Skin epidermis (tissue), 12 donors: ENCODE measurements around the gene PCNX2.
"Not testable (repeated sequence)": the region's sequence is repeated elsewhere in the genome, so short reads cannot be mapped to it uniquely, and the experiment has no call there.

Experiments used
- H3K27ac ChIP-seq, 21 experiments: fragments of 200-600 bp; sonication (generic) in 11 of 21; one replicate each; pipeline ENCODE4 v1.5.0; 2020; ENCODE audit warnings: mild to moderate bottlenecking in 3 of 21, inconsistent platforms in 2 of 21, moderate library complexity in 2 of 21
- H3K4me3 ChIP-seq, 7 experiments: fragments of 200-600 bp; sonication (generic) in 2 of 7; one replicate each; pipeline ENCODE4 v1.5.0; 2020; ENCODE audit warnings: inconsistent platforms in 2 of 7, mild to moderate bottlenecking in 2 of 7, moderate library complexity in 1 of 7

The PCNX2 gene

DNA sequence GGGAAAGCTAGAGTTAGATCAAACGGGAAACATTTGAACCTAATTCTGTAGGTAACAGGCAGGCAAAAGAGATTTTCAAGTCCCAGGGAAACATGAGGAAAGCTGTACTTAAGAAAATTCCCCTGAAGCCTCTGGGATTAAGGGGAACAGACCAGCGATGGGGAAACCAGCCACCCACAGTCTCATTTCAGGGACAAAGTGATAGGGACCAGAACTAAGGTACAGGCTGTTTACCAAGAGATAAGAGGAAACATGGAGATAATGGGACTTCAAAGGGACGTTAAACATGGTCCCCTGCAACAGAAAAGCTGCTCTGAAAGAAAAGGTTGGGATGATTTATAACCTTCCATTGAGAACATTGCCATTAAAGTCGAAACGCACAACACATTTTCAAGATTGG, 260.7 kb downstream of the PCNX2 start:
- Histone ChIP-seq H3K27ac (no peak overlapping the region), H3K4me3 (no peak overlapping the region)

DNA sequence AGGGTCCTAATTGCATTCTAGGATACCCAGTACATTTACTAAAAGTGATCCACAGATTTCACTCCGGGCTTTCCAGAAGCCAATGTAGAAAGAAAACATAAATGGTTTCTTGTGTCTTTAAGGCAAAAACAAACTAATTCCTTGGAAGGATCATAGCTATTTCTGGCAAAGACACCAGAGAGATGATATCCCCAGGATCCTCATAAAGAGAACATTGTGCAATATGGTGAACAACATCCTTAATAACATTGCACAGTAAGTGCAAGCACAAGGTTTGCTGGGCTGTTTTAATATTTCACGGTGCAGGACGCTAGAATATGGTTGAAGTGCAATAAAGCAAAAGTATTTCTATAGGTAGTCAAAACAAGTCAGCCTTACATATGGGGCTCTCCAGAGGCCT, 262.2 kb downstream of the PCNX2 start:
- H3K4me3 ChIP-seq, result no peak overlapping the region
- no peak overlapping the region for H3K27ac ChIP-seq

DNA sequence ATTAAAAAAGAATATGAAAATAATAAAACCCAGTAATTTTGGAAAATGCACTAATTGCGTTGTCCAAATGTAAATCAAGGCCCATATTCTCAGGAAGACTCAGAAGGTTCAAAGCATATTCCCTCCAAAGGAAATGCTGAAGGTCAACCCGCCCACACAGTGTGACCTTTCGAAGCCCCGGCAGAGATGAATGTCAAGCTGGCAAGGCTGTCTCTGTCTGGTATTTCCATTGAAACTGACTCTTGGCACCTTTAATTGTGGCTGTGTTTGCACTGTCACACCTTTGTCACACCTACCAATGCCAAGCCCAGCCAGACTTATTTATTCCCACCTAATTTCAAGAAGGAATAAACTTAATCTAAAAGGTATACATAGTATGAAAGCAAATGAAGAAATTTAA, 262.6 kb downstream of the PCNX2 start:
- H3K4me3 ChIP-seq, result no peak overlapping the region
- no peak overlapping the region for H3K27ac ChIP-seq

DNA sequence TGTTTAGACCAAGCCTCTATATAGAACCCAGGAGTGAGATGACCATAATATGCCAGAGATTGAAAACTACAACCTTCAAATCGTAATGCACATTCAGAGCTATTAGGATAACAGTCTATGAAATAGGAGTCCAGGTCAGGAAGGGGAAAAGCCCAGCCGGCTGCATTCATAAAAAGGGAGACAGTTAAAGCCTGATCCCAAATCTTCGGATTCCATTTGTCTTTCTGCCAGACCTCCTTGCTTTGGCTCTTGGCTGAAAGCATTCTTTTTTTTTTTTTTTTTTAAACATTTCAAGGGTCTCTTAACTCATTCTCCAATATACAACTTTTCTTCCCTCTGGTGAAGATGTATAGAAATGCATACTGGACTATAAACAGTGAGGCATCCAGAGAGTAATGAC, 264.0 kb downstream of the PCNX2 start:
- Histone ChIP-seq H3K4me3 (no peak overlapping the region), H3K27ac (no peak overlapping the region)

DNA sequence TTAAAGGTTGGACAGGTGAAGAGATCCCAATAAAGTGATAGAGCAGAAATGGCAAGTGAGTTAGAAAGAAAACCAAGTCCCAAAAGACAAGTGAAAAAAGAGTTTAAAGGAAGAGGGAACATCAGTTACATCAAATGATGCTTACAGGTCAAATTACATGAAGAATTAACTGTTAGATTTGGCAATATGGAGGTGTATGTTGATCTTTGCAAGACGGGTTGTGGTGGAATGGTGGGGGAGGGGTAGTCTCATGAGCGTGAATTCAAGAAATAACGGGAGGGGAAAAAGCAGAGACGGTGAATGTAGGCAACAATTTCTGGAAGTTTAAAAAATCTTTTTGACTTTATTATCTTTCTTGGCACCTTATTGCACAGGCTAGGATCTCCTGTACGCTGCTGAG, 268.5 kb downstream of the PCNX2 start:
- Histone ChIP-seq H3K4me3 (no peak overlapping the region), H3K27ac (no peak overlapping the region)

DNA sequence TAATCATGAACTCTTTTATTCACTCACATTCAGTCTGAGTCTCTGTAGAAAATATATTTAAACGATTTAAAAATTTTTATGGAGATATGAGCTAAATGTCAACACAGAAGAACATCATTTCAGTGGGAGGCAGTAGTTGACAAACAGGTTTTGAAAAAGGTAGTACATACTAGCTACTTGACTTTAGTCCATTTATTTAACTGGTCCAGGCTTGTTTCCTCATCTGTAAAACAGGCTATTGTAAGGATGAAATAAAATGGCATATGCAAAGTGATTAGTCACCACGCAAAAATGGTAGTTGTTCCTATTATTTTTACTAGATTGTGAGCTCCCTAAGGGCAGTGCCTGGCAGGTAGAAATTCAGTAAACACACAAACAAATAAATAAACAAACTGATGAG, 270.0 kb downstream of the PCNX2 start:
- no peak overlapping the region for H3K4me3 ChIP-seq
- H3K27ac ChIP-seq, result peak overlapping the region in 2 of 21 experiments; percentile 2 to 44

DNA sequence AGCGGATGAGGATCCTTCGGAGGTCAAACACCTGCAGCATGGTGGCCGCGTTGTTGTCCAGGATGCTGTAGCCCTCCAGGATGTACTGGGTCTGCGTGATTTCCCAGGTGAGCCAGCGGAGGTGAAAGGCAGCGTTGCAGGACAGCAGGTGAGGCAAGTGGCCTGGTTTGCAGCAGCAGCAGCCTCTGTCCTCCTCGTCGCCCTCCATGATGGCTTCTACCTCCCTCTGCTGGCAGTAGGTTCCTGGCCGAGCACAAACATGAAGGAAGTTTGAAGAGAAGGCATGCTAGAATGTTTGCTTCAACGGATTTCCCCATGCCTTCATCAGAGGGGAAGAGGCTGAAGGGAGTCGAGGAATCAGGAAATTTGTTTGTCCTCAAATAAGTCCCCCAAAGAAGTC, 270.4 kb downstream of the PCNX2 start:
- peak overlapping the region in 4 of 21 experiments; percentile 2 to 44 (median 7) for H3K27ac ChIP-seq
- no peak overlapping the region for H3K4me3 ChIP-seq

DNA sequence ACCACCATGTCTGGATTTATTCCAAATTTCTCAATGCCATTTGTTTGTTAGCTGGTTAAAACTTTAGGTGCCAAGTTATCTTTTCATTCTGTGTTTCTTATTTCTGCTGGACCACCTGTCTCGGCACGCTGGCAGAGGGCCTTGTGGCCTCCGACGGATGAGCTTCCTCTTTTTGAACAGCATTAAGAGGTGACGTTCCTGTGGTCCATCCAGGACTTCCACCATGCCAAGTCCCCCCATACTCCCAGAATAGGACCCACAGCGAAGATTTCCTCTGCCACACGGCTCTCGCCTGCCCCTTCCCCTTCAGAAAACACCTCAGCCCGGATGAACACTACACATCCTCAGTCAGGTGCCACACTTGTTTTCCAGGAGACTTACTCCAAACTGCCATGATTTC, 271.3 kb downstream of the PCNX2 start:
- no peak overlapping the region for H3K4me3 ChIP-seq
- H3K27ac ChIP-seq, result peak overlapping the region in 1 of 21 experiments; percentile 27

DNA sequence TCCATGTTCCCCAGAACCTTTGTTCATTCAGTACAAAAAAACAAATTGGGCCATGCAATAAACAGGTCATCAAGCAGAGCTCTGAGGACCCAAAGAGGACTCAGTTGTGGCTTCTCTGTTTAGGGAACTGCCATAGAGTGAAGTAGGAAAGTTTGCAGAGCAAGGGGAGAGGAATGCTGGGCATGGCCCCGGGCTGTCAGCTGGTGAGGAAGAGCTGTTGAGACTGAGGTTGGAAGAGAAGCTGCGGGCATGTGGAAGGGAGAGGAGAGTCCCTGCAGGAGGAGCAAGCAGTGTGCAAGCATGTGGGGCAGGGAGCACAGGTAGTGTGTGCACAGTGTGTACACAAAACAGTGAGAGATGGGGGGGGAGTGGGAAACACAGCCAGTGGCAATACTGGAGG, 273.3 kb downstream of the PCNX2 start:
- H3K27ac ChIP-seq, result no peak overlapping the region
- H3K4me3 ChIP-seq, result no peak overlapping the region

DNA sequence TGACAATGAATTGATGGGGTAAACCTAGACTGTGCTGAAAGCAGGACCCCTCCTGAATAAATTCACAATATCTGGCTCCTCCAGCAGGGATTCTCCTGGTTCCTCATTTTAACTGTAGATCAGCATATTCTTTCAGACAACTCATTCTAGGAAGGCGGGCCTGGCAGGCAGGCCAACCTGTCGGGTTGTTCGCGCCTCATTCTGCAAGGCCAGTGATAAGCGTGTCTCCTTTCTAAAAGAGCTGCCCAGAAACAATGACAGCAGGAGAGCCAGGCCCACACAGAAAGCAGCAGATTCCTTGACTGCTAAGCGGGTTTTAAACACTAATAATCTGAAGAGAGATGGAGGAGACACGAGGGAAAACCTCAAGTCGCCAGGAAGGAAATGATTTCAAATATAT, 275.1 kb downstream of the PCNX2 start:
- no peak overlapping the region for H3K4me3 ChIP-seq
- H3K27ac ChIP-seq, result no peak overlapping the region

DNA sequence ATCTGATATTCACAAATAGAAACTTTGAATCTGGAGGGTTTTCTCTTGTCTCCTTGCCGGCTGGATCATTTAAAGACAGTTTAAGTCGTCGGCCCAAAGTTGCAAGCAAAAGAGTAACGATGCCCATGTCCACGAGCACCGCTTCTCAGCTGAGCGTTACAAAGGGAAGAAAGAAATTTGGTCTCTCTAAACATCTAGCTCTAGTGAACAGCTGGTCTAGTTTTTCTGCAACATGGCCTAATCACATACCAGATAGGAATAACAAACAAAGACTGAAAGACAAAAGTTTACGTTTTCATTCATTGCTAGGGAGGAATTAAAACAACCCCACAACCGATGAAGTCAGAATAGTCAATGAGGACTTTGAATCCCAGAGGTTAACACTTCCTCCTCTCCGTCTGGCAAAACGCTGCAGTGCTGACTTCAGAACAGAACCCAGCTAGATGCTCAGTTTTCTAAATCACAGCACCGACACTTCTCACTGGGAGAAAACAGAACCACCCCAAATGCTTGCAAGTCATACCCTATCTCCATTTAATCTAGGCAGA, 275.7 kb downstream of the PCNX2 start:
- Histone ChIP-seq H3K4me3 (no peak overlapping the region), H3K27ac (no peak overlapping the region)

DNA sequence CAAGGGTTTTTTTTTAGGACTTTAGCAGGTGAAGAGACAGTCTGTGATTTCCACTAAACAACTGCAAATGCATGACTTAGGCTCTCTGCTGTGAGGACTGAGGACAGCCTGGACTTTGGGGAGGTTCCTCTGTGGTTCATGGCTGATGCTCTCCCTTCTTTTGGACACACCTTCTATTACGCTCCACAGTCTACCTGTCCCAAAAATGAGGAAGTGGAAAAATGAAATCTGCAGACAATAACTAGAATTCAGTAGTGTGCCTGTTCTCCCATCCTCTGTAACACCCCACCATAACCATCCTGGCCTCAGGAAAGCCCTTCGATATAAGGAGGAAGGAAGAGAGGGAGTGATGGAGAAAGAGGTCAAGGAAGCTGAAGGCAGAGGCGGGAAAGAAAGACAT, 276.4 kb downstream of the PCNX2 start:
- no peak overlapping the region for H3K4me3 ChIP-seq
- no peak overlapping the region for H3K27ac ChIP-seq

DNA sequence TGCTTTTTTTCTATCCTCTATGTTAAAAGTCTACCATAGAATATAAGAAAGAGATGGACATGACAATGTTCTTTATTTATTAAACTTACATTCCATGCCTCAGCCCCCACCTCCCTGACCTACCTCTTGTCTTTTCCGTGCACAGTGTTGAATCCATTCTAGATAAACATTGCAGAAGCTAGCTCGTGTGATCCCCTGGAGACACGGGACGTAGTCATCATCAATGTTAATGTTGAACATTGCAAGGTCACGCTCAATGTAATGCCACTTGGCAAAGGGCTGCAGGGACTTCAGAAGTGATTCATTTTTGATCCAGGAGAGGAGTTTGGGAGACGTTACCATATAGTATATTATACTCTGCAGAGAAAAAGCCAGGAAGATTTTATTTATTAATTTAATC, 278.7 kb downstream of the PCNX2 start:
- Histone ChIP-seq H3K4me3 (no peak overlapping the region), H3K27ac (no peak overlapping the region)

DNA sequence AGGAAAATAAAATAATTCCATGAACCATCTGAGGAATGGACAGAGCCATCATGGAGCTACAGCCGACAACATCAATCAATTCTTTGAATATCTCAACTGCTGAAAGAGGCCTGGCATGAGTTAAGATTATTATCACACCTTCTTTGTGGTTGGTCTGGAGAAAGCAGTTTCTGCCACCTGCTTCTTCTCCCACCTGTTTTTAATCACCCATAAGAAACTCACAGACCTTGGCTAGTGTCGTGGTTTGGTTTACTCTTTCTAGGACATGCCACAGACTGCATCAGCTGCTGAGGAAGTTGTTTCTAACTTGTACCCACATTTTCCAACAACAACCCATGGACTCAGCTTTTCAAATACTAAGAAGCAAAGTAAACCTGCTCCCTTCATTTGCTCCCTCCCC, 279.6 kb downstream of the PCNX2 start:
- Histone ChIP-seq H3K4me3 (no peak overlapping the region), H3K27ac (no peak overlapping the region)

DNA sequence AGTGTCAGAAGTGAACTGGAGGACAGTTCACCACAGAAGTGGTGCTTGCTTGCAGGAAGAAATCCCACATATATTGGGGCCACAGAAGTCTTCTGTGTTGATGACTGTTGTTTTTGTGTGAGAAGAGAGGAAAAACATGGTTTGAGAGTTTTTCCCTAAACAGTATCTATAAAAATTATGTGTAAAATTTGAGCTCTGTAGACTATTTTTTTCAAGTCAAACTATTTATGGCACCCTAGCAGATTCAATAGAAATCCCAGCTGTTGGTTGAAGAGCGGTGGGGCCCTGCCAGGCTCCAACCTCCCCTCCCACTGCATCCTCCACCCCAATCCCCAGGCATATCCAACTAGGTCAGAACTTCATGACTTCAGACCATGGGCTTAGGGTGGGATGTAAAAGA, 283.5 kb downstream of the PCNX2 start:
- no peak overlapping the region for H3K27ac ChIP-seq

DNA sequence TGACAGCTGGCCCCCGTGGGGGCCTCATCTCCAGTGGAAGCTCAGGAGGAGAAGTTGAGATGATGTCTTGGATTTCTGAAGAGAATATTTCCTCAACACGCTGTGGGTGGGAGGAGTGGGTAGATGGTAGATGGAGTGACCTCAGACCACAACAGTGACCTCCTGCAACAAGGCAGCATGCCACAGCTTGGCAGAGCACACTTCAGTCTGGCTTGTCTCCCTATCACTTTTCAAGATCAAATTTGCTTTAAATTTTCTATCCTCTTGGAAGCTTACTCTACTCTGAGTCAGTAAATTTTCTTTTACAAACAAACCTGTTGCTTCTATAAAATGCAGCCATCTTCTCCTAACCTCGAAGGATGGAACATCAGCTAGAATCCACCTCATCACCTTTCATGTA, 285.4 kb downstream of the PCNX2 start:
- Histone ChIP-seq H3K4me3 (no peak overlapping the region), H3K27ac (no peak overlapping the region)

More for the DNA sequence above, 283.5 kb downstream of the PCNX2 start:
- H3K4me3 ChIP-seq, result no peak overlapping the region

DNA sequence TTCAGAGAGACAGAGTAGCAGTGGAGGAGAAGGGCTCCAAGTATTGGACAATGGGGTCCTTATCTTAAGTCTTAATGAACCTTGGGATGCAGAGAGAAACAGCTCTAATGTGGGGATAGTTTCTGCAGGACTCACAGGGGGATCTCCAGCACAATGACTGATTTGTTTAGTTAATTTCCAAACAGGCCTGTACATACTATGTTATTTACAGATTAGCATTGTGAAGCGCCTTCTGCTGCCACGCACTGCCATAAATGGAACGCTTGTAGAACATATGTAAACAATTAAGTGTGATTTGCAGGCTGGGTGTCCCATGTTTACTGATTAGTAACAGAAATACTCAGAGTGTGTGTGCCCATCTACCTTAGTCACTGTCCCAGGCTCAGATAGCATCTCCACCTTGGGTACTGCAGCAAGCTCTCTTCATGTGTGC, 289.0 kb downstream of the PCNX2 start:
- Histone ChIP-seq H3K27ac (no peak overlapping the region), H3K4me3 (no peak overlapping the region)

DNA sequence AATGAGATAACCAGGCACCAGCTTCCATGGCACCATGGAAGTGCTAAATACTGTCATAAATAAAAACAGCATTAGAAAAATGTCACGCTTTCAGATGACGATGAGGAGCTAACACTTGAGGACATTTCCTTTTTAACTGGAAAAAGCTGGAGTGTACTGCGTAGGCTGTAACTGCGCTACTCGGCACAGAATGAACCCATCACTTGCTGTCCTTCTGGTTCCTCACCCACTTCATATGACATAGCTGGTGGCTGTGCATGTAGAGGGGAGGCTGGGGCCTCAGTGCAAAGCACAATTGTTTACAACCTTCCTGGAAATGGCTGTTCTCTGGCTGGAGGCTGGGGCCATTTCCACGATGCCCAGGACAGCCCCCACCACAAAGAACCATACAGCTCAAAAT, 289.4 kb downstream of the PCNX2 start:
- Histone ChIP-seq H3K4me3 (no peak overlapping the region), H3K27ac (no peak overlapping the region)

DNA sequence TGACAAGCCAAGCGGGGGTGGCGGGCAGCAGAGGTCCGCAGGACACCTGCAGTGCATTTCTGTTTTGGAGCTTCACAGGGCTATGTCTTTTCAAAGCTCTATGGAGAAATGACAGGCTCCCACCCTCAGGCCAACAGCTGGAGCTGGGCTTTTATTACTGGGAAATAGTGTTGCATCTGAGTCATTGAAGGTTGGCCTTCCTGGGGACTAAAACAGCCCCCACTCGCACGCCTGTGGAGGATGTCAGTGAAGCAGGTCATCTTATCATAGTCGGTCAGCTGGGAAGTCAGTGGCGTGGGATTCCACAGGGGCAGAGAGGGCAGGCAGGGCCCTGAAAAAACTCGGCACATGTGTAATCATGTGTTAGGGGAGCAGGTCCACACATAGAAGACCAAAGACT, 289.8 kb downstream of the PCNX2 start:
- Histone ChIP-seq H3K4me3 (no peak overlapping the region), H3K27ac (no peak overlapping the region)

DNA sequence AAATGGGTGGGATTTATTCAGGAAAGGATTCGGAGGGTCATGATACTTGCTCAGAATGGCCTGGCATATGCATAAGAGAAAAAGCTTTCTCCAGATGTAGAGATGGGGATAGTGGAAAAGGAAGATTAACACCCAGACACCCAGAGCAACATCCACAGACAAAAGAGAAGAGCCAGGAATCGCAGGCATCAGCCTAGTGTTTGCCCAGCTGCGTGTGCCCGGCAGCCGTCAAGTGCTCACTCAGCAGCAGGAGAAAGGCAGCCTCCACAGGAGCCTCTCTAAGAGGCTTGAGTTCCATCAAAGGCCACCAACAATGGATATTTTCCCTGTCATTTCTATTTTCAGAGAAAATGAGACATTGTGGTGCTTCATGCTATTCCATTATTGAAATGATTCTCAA, 290.4 kb downstream of the PCNX2 start:
- H3K27ac ChIP-seq, result no peak overlapping the region
- H3K4me3 ChIP-seq, result no peak overlapping the region

DNA sequence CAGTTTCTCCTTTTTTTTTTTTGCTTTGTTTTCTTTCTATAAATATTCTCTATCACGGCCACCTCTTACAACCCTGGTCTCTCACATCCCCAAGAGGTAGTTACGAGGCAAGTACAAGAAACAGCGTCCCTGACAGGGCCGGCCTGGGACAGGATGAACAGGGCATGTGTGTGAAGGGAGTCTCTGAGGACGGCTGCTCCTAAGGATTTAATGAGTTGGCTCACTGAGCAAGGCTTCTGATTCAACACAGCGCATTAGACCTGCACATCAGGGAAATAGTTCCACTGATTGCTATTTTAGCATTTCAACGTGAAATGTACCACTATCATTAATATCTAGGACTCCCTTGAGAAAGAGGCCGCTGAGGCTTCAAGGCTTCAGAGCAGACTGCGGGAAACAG, 291.1 kb downstream of the PCNX2 start:
- H3K4me3 ChIP-seq, result no peak overlapping the region
- no peak overlapping the region for H3K27ac ChIP-seq

DNA sequence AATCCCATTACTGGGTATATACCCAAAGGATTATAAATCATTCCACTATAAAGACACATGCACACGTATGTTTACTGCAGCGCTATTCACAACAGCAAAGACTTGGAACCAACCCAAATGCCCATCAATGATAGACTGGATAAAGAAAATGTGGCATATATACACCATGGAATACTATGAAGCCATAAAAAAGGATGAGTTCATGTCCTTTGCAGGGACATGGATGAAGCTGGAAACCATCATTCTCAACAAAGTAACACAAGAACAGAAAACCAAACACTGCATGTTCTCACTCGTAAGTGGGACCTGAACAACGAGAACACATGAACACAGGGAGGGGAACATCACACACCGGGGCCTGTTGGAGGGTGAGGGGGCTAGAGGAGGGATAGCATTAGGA, 291.9 kb downstream of the PCNX2 start:
- H3K27ac ChIP-seq, result not testable (repeated sequence)

More for the DNA sequence above, 291.9 kb downstream of the PCNX2 start:
- not testable (repeated sequence) for H3K4me3 ChIP-seq
